Gastrocnemius medialis (tissue), 4 donors: Measurements from ENCODE around the gene STK4.

Source experiments
- POLR2A ChIP-seq, 2 donors: fragments of 450-650 bp; IDR thresholded peaks; one replicate each; pipeline ENCODE4 v1.6.1; 2017; ENCODE audit warnings: antibody characterized with exemption in 2 of 2, mild to moderate bottlenecking in 2 of 2, moderate library complexity in 2 of 2
- TF ChIP-seq, protein P1 (sequence below), 5 experiments: fragments of 450-650 bp in 3 of 5; fragments of 200-600 bp in 2 of 5; sonication (generic) in 2 of 5; IDR thresholded peaks in 4 of 5; conservative IDR thresholded peaks in 1 of 5; 1 replicate in 4 of 5; 2 replicates in 1 of 5; pipeline ENCODE4 v1.5.1; 2016 to 2019; ENCODE audit warnings: antibody characterized with exemption in 5 of 5, mild to moderate bottlenecking in 3 of 5, moderate library complexity in 3 of 5

DNA sequence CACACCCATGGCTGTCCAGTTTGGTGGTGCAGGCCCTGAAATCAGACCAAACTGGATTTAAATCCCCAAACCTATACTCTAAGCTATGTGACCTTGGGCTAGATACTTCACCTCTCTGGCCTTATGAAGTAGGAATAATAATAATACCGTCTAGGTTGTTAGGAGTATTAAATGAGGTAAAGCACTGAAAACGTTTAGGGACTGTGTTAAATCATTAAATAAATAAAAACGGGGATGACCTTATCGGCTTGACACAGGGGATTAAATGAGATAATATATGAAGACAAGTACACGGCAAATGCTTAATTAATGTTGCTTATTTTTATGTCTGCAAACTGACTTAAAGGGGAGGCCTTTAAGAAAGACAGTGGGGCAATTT, 672 bp upstream of the STK4 start:
- TF ChIP-seq, protein P1, sequence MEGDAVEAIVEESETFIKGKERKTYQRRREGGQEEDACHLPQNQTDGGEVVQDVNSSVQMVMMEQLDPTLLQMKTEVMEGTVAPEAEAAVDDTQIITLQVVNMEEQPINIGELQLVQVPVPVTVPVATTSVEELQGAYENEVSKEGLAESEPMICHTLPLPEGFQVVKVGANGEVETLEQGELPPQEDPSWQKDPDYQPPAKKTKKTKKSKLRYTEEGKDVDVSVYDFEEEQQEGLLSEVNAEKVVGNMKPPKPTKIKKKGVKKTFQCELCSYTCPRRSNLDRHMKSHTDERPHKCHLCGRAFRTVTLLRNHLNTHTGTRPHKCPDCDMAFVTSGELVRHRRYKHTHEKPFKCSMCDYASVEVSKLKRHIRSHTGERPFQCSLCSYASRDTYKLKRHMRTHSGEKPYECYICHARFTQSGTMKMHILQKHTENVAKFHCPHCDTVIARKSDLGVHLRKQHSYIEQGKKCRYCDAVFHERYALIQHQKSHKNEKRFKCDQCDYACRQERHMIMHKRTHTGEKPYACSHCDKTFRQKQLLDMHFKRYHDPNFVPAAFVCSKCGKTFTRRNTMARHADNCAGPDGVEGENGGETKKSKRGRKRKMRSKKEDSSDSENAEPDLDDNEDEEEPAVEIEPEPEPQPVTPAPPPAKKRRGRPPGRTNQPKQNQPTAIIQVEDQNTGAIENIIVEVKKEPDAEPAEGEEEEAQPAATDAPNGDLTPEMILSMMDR (IDR thresholded peaks at IDR 0.05 in 4 of 5, conservative IDR thresholded peaks at IDR 0.05 in 1 of 5), result no peak
- TF ChIP-seq POLR2A (IDR thresholded peaks at IDR 0.05), result no peak
